ENCODE results near the gene SEMA5A.

SEMA5A gene

DNA sequence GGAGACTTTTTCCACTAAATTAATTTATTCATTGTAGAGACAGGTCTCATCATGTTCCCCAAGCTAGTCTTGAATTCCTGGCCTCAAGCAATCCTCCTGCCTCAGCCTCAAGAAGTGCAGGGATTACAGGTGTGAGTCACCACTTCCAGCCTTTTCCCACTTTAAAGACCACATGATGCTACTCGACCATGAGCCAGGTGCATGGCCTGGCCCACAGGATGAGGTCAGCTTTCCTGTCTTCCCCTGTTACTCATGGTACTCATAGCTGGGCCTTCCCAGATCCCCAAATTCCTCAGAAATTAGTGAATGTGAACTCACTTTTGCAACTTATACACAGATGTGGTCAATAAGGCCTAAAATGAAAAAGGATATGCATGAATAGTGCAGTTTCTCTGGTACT lies 395.9 kb downstream of the SEMA5A start:
- DNase-seq = no peak

GRCh38 chr5:9148242-9148641 lies 397.6 kb downstream of the SEMA5A start:
- DNase-seq = no peak

DNA sequence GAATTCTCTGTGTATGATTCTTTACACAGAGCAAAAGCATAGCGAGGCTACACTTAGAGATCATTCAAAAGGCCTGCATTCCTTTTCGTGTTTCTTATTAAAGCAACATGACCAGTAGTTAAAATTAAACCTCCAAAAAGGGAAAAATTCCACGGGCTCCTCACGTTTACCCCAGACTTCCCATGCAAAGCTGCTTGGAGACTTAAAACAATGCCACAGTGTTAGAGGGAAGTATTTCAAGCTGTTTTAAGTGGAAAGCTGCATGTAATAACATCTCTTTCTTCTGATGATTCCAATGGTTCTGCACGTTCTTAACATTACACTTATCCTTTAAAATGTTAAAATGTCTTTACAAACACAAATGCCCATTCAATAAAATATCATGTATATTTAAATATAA lies 405.2 kb downstream of the SEMA5A start:
- DNase-seq = no peak

DNA sequence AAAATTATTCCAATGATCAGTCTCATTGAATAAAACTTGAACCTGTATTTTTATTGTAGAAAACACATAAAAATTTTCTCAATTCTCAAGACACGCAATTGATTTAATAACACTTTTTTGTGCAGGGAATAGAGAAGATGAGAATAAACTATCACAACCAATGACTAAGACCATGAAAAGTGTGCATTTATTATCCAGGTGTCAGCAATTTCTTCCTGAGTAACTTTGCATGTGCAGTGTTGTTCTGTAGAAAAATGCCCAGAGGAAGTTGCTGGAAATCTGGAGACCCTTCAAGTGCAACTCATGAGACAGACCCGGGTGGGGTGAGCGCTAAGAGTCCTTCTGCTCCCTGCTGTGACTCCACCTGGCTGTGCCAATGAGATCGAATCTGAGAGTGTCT lies 405.7 kb downstream of the SEMA5A start:
- no peak for DNase-seq

- no peak for DNase-seq
These were observed 406.5 kb downstream of the SEMA5A start for GRCh38 chr5:9139344-9139743.

DNA sequence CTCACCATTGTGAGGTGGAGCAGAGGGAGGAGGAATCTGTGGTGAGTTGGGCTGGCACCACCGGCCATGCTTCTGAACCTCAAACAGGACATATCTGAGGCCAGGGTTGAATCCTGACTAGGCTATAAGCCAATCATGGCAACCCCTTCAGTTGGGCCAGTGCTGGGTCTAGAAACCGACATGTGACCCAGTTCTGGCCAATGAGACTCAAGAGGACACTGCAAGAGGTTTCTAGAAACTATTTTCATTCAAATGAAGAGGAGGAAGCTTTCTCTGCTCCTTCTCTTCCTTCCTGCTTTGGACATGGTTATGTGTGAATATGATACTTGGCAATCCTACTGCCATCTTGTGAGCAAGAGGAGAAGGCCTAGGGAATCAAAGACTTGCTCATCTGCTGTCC lies 417.7 kb downstream of the SEMA5A start:
- no peak for DNase-seq

DNA sequence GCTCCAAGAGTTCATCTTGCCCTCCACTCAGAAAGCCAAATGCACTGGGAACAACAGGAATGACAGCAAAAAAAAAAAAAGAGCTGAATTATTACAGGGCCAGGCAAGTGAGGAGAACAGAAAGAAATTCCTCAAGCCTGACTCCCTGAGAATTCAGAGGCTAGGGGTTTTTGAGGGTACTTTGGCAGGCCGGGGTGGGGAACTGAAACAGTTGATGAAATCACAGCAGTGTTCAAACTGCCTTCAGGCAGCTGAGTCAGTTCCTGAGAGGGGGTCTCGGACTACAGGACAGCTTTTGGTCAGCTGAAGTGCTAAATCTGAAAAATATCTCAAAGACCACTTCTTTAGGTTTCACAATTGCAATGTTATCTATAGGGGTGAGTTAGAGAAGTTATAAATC lies 419.4 kb downstream of the SEMA5A start:
- no peak for DNase-seq

- DNase-seq = no peak
These were observed 420.0 kb downstream of the SEMA5A start for GRCh38 chr5:9125852-9126251.

GRCh38 chr5:9124838-9125237 lies 421.0 kb downstream of the SEMA5A start:
- no peak for DNase-seq

GRCh38 chr5:9124071-9124470 lies 421.8 kb downstream of the SEMA5A start:
- no peak for DNase-seq

- no peak for DNase-seq
These were observed 423.3 kb downstream of the SEMA5A start for GRCh38 chr5:9122528-9122927.

DNA sequence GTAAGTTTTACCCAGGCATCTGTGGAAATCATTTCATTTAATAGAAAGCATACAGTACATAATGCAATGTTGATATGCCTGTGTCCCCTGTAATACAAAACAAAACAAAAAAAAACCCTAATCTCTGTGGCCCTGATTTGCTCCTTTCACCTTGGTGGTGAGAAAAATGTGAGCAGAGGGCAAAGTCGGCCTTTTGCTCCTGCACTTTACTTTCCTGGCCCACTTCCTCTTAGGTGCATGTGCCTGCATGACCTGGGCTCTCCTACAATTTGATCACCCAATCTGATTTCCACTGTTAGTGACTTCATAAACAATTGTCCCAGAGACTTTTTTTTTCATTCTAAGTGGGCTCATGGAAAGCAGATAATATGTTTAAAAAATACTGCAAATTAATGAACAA lies 424.3 kb downstream of the SEMA5A start:
- no peak for DNase-seq

DNA sequence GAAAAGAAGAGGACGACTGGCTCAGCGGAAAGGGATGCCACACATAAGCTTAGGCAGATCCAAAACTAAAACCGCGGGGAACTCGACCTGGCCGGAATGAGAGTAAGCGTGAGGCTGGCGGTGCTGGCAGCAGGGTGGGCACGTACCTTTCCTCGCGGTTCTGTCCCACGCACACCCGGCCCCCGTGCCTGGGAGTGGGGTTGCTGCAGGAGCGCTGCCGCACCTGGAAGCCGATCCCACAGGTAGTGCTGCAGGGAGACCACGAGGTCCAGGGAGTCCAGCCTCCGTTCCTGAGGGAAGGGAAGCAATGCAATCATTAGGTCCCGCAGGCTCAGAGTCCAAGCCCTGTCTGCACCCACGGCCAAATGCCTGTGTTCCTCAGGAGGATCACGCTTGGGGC lies 427.0 kb downstream of the SEMA5A start:
- DNase-seq = no peak

DNA sequence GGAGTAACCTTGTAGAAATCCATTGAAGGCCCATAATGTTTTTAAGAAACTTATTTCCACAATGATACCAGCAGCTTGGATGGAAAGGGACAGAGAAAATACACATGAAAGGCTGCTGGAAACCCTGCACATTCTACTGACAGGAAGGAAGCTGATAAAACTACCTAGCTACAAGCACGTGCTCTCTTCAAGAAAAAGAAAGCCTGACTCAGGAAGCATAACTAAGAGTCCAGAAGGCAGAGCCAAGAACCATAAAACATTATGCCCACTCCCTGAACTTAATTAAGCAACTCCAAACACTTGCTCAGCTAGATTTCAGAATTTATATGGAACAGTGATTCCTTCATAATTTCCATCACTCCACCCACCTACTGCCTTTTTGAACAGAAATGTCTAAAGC lies 430.8 kb downstream of the SEMA5A start:
- DNase-seq = no peak

DNA sequence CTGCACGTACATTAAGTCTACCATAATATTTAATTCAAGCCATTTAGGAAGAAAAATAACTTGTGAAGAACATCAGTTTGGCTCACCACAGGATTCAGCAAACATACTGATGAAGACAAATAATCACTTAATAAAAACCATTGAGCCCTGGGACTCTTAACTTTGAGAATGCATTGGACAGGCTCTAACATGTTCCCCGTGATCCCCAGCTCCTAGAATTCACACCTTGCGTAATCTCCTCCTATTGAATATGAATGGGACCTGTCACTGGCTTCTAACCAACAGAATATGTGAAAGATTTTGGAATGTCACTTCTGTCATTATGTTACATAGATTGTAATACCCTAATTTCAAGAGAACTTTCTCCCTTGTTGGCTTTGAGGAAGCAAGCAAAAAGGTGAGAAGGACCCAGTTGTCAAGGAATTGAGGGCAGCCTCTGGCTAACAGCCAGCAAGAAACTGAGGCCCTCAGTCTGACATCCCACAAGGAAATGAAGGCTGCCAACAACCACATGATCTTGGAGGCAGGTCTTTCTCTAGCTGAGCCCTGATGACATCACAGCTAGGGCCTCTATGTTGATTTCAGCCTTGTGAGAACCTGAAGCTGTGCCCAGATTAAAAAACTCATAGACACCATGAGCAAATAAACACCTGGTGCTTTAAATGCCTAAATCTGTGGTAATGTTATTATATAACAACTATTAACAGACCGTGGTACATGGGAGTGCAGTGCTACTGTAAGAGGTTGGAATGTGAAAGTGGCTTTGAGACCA lies 433.2 kb downstream of the SEMA5A start:
- no peak for DNase-seq

DNA sequence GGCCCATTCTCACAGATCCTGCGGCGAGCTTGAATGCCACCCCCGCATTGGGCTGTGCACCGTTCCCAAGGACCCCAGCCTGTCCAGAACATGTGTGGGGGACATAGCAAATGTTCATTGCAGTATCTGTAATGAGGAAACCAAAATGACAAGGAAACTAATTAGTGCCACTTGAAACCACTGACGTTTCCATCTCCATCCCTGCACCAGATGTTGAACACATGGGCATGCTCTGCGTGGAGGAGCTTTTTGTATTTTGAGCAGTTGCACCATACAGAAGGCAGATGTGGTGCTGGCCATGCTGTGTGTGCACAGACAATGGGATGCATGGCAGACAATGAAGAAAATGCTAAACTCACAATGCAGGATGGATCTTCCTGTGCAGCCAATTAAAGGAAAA lies 437.7 kb downstream of the SEMA5A start:
- no peak for DNase-seq

GRCh38 chr5:9105851-9106250 lies 440.0 kb downstream of the SEMA5A start:
- DNase-seq = peak; percentile 18

- DNase-seq = no peak
These were observed 441.1 kb downstream of the SEMA5A start for GRCh38 chr5:9104571-9105339.

- DNase-seq = no peak
These were observed 442.6 kb downstream of the SEMA5A start for GRCh38 chr5:9103290-9103689.

- DNase-seq = no peak
These were observed 446.2 kb downstream of the SEMA5A start for GRCh38 chr5:9099689-9100088.

GRCh38 chr5:9098990-9099389 lies 446.9 kb downstream of the SEMA5A start:
- no peak for DNase-seq

GRCh38 chr5:9094582-9094981 lies 451.3 kb downstream of the SEMA5A start:
- DNase-seq = no peak

DNA sequence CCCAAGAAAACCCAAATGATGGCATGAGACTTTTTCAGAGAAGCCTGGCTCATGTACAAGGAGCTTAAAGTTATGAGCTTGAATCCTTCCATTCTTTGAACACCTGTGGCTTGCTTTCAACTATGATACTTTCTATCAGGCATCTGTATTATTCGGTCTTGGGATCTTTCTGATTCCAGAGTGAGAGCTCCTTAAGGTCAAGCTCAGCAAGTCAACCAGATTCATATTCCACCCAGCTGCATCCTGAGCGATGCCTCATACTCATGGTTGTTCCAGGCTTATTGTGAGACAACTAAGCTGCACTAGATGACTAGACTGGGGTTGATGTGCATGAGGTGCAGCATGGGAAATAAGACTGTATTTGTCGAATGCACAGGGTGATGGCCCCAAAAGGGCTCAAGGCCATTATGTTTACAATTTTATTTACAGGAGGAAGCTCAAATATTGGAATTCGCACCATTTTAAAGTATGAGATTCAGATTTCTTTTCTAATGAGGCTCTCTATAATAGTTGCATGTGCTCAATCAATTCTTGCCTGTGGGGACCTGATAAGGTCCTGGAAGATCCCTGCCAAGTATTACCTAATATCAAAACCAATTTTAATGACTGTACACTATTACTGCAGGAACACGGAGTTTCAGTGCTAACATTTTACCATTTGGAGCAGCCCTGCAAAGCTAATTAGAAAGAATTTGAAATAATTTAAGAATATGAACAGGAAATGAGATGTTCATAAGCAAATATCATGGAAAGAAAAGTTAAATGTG lies 453.8 kb downstream of the SEMA5A start:
- DNase-seq = no peak
